H9 (cell line): ENCODE measurements around the gene THSD7A. TPM values are rescaled to one million over a fixed set of nuclear protein-coding genes. Genes with fewer than 3 reads are reported as not detected.

Experiments
- DNase-seq: peaks from one replicate; pipeline ENCODE4 v3.0.0-alpha.2; 2017
- H2AFZ ChIP-seq: one replicate; pipeline ENCODE4 v1.6.1; 2013; ENCODE audit warnings: mild to moderate bottlenecking, low read length, control low read depth, moderate library complexity
- H2AK5ac ChIP-seq: 2 replicates; pipeline ENCODE4 v1.6.1; 2013; ENCODE audit warnings: low read length, control low read depth, mixed read lengths; ENCODE audit not compliant: insufficient read length
- H2BK120ac ChIP-seq: one replicate; pipeline ENCODE4 v1.6.1; 2013; ENCODE audit warnings: low read depth, mild to moderate bottlenecking, low read length, control low read depth, inconsistent platforms; ENCODE audit not compliant: poor library complexity, severe bottlenecking
- H2BK12ac ChIP-seq: 2 replicates; pipeline ENCODE4 v1.6.1; 2013; ENCODE audit warnings: low read length, control low read depth, mixed read lengths, low read depth; ENCODE audit not compliant: insufficient read length
- H2BK15ac ChIP-seq: 2 replicates; pipeline ENCODE4 v1.6.1; 2013; ENCODE audit warnings: low read depth, low read length, control low read depth
- H2BK20ac ChIP-seq: one replicate; pipeline ENCODE4 v1.6.1; 2013; ENCODE audit warnings: low read depth, mild to moderate bottlenecking, low read length, control low read depth, inconsistent platforms; ENCODE audit not compliant: poor library complexity, severe bottlenecking
- H2BK5ac ChIP-seq: 2 replicates; pipeline ENCODE4 v1.6.1; 2013; ENCODE audit warnings: low read length, control low read depth, mixed read lengths; ENCODE audit not compliant: insufficient read length
- H3K14ac ChIP-seq: 2 replicates; pipeline ENCODE4 v1.6.1; 2013; ENCODE audit warnings: low read length, control low read depth; ENCODE audit not compliant: insufficient read depth
- H3K18ac ChIP-seq: 2 replicates; pipeline ENCODE4 v1.6.1; 2013; ENCODE audit warnings: low read depth, mild to moderate bottlenecking, mixed read lengths, low read length, control low read depth; ENCODE audit not compliant: insufficient read length
- H3K23ac ChIP-seq: 2 replicates; pipeline ENCODE4 v1.6.1; 2013; ENCODE audit warnings: low read length, control low read depth, mixed read lengths, low read depth; ENCODE audit not compliant: insufficient read length
- H3K23me2 ChIP-seq: 2 replicates; pipeline ENCODE4 v1.6.1; 2013; ENCODE audit warnings: low read depth, mild to moderate bottlenecking, mixed read lengths, low read length, control low read depth; ENCODE audit not compliant: insufficient read length, poor library complexity, severe bottlenecking
- H3K27ac ChIP-seq: 2 replicates; pipeline ENCODE4 v1.5.1; 2013; ENCODE audit warnings: low read length, control low read depth, mixed read lengths, low read depth; ENCODE audit not compliant: insufficient read length
- H3K27me3 ChIP-seq: 2 replicates; pipeline ENCODE4 v1.6.1; 2013; ENCODE audit warnings: low read length, control low read depth, inconsistent platforms; ENCODE audit not compliant: insufficient read depth
- H3K4ac ChIP-seq: 2 replicates; pipeline ENCODE4 v1.6.1; 2013; ENCODE audit warnings: low read depth, mild to moderate bottlenecking, control low read depth, inconsistent platforms, low read length, moderate library complexity
- H3K4me1 ChIP-seq: 2 replicates; pipeline ENCODE4 v1.6.1; 2013; ENCODE audit warnings: low read length, control low read depth, inconsistent platforms; ENCODE audit not compliant: insufficient read depth
- H3K4me2 ChIP-seq: 2 replicates; pipeline ENCODE4 v1.6.1; 2013; ENCODE audit warnings: low read length, control low read depth, mixed read lengths; ENCODE audit not compliant: insufficient read length, insufficient read depth
- H3K56ac ChIP-seq: 2 replicates; pipeline ENCODE4 v1.6.1; 2013; ENCODE audit warnings: low read depth, mild to moderate bottlenecking, mixed read lengths, low read length, control low read depth; ENCODE audit not compliant: insufficient read length
- H3K79me1 ChIP-seq: 2 replicates; pipeline ENCODE4 v1.6.1; 2013; ENCODE audit warnings: low read depth, mild to moderate bottlenecking, moderate library complexity, low read length, control low read depth, inconsistent platforms; ENCODE audit not compliant: insufficient read depth, poor library complexity, severe bottlenecking
- H3K79me2 ChIP-seq: 2 replicates; pipeline ENCODE4 v1.6.1; 2013; ENCODE audit warnings: low read length, control low read depth, inconsistent platforms; ENCODE audit not compliant: insufficient read depth
- H3K9ac ChIP-seq: 2 replicates; pipeline ENCODE4 v1.6.1; 2013; ENCODE audit warnings: low read length, control low read depth, mixed read lengths; ENCODE audit not compliant: insufficient read length; ENCODE audit errors: extremely low read depth
- H3K9me3 ChIP-seq: one replicate; pipeline ENCODE4 v1.6.1; 2013; ENCODE audit warnings: low read depth, low read length, inconsistent platforms; ENCODE audit not compliant: control insufficient read depth
- H3T11ph ChIP-seq: one replicate; pipeline ENCODE4 v1.6.1; 2013; ENCODE audit warnings: mild to moderate bottlenecking, low read length, control low read depth, inconsistent platforms
- H4K20me1 ChIP-seq: one replicate; pipeline ENCODE4 v1.6.1; 2013; ENCODE audit not compliant: control insufficient read depth, insufficient read length, insufficient read depth
- H4K5ac ChIP-seq: 2 replicates; pipeline ENCODE4 v1.6.1; 2013; ENCODE audit warnings: low read depth, mild to moderate bottlenecking, mixed read lengths, low read length, control low read depth; ENCODE audit not compliant: insufficient read length
- H4K8ac ChIP-seq: replicated peaks from 2 replicates; pipeline ENCODE4 v1.6.1; 2013; ENCODE audit warnings: low read length, control low read depth, mixed read lengths, low read depth; ENCODE audit not compliant: insufficient read length
- H4K91ac ChIP-seq: 2 replicates; pipeline ENCODE4 v1.6.1; 2013; ENCODE audit warnings: low read depth, mild to moderate bottlenecking, moderate library complexity, mixed read lengths, low read length, control low read depth; ENCODE audit not compliant: insufficient read length
- H3K27ac Mint-ChIP-seq, 3 experiments: 2 replicates in 2 of 3; 3 replicates in 1 of 3; pipeline ENCODE4 v1.8.0; 2020 to 2021; ENCODE audit warnings: mixed read lengths in 3 of 3, mild to moderate bottlenecking in 1 of 3, moderate library complexity in 1 of 3
- H3K27me3 Mint-ChIP-seq: 2 replicates; pipeline ENCODE4 v1.8.0; 2021; ENCODE audit warnings: low read depth, mild to moderate bottlenecking, moderate library complexity, mixed read lengths
- H3K36me3 Mint-ChIP-seq, 3 experiments: 2 replicates in 2 of 3; 3 replicates in 1 of 3; pipeline ENCODE4 v1.8.0; 2020 to 2021; ENCODE audit warnings: low read depth in 3 of 3, mixed read lengths in 3 of 3; ENCODE audit not compliant: insufficient read depth in 1 of 3
- H3K4me1 Mint-ChIP-seq, 2 experiments: 2 replicates each; pipeline ENCODE4 v1.8.0; 2020; ENCODE audit warnings: mixed read lengths in 2 of 2
- H3K4me3 Mint-ChIP-seq, 2 experiments: 2 replicates in 1 of 2; 3 replicates in 1 of 2; pipeline ENCODE4 v1.8.0; 2020 to 2021; ENCODE audit warnings: mild to moderate bottlenecking in 2 of 2, mixed read lengths in 2 of 2, moderate library complexity in 1 of 2
- H3K9me3 Mint-ChIP-seq, 2 experiments: 2 replicates in 1 of 2; 3 replicates in 1 of 2; pipeline ENCODE4 v1.8.0; 2020; ENCODE audit warnings: mild to moderate bottlenecking in 2 of 2, mixed read lengths in 2 of 2, moderate library complexity in 1 of 2
- CTCF ChIP-seq: fragments of 200-600 bp; sonication (generic); conservative IDR thresholded peaks from 3 replicates; pipeline ENCODE4 v1.8.0; 2021; ENCODE audit warnings: antibody characterized with exemption, mild to moderate bottlenecking
- WGBS: extraction: QIAGEN DNeasy Blood & Tissue Kit; methylation state at CpG from one replicate; pipeline ENCODE4 v1.1.7; 2013; ENCODE audit warnings: missing lambda C conversion rate, low lambda C conversion rate, mixed read lengths; ENCODE audit not compliant: insufficient read length; ENCODE audit errors: extremely low coverage; 5-methylcytosine and 5-hydroxymethylcytosine counted together
- total RNA-seq: library from RNA; stranded (reverse); gene quantifications from 2 replicates; pipeline ENCODE4 v1.2.1, GENCODE V29; 2021

The THSD7A gene
- total RNA-seq, 1 experiment from 2014 or later: 0.42 TPM

- no peak overlapping the region for H4K5ac ChIP-seq
- H2BK20ac ChIP-seq: no peak overlapping the region
- no peak overlapping the region for H2BK15ac ChIP-seq
- no peaks in the 10 kb centered on the region for H3K9me3 Mint-ChIP-seq
- H3K18ac ChIP-seq: no peak overlapping the region
- DNase-seq: no peak
- no peak overlapping the region for H3K4ac ChIP-seq
- H3K4me1 Mint-ChIP-seq: peaks cover 5 to 9% of the 10 kb centered on the region in 2 experiments
- WGBS: no CpG with 5 or more reads among the region's 3 CpGs
- H3K4me2 ChIP-seq: no peak overlapping the region
- no peak overlapping the region for H2BK5ac ChIP-seq
- H3K9ac ChIP-seq: no peak overlapping the region
- no peak overlapping the region for H2BK12ac ChIP-seq
- no peak overlapping the region for H3K56ac ChIP-seq
- no peak overlapping the region for H3T11ph ChIP-seq
- H3K14ac ChIP-seq: no peak overlapping the region
- no peak overlapping the region for H2AFZ ChIP-seq
- H2BK120ac ChIP-seq: no peak overlapping the region
- no peak overlapping the region for H3K27ac Mint-ChIP-seq
- no peaks in the 10 kb centered on the region for H4K20me1 ChIP-seq
- H3K79me2 ChIP-seq: no peaks in the 10 kb centered on the region
- no peaks in the 10 kb centered on the region for H3K27me3 ChIP-seq
- no peaks in the 10 kb centered on the region for H3K79me1 ChIP-seq
- TF ChIP-seq CTCF: no peak
- H4K91ac ChIP-seq: no peak overlapping the region
- peaks cover 0 to 2% (median 0%) of the 10 kb centered on the region in 3 experiments; a peak in 1 of 7 replicates for H3K36me3 Mint-ChIP-seq
- H2AK5ac ChIP-seq: no peak overlapping the region
- H3K23me2 ChIP-seq: no peaks in the 10 kb centered on the region
- H3K27ac ChIP-seq: no peak overlapping the region
- H3K4me3 Mint-ChIP-seq: no peak overlapping the region
- no peaks in the 10 kb centered on the region for H3K4me1 ChIP-seq
- no peaks in the 10 kb centered on the region for H3K27me3 Mint-ChIP-seq
- H4K8ac ChIP-seq: no peak overlapping the region
- no peak overlapping the region for H3K23ac ChIP-seq
- H3K9me3 ChIP-seq: no peaks in the 10 kb centered on the region
Observed at GRCh38 chr7:11539853-11540252, 292.1 kb downstream of the THSD7A start.
